Putamen (tissue), 1 donor: ENCODE data around the gene CDK5RAP2.

Source experiments
- DNase-seq: peaks from one replicate; pipeline ENCODE4 v3.0.0-alpha.2; 2016; ENCODE audit warnings: low spot score

Gene CDK5RAP2

DNA sequence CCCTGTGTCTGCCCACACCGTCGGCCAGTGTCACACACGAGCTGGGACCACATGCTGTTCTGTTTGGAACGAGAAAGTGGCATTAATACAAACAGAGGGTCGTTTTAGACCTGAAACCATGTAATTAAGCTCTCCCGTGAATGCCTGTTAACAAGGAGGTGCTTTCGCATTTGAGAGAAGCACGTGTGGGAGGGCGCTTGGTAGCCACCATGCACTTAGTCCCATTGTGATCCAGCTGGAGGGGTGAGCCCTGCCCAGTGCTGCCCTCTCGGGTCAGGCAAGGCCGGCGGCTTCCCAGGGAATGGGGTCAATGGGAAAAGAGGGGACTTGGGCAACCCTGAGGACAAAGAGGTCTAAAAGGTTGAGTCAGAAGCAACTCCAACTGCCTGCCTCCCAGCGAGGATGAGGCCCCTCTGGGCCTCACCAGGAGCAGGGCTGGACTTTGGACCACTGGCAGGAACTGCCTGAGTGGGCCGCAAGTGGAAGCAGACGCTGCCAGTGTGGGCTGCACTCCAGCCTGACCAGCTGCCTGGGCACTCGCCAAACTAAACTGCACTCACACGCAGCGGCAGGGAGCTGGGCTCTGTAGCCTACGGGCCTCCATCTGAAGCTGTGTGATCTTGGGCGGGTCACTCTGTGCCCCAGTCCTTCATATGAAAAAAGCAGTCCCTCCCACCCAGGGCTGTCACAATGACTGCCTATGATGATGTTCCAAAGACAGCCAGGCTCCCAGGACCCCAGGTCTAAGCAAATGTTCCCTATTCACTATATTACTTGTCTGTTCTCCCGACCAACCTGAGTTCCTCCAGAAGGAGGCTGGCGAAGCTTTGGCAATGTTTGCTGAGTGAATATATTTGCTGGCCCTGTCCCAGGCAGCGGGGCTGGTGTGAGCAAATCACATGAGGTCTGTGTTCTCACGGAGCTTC is 195.7 kb downstream of the CDK5RAP2 start:
- DNase-seq: no peak

- no peak for DNase-seq
Observed at GRCh38 chr9:120383611-120383998, 196.4 kb downstream of the CDK5RAP2 start.

DNA sequence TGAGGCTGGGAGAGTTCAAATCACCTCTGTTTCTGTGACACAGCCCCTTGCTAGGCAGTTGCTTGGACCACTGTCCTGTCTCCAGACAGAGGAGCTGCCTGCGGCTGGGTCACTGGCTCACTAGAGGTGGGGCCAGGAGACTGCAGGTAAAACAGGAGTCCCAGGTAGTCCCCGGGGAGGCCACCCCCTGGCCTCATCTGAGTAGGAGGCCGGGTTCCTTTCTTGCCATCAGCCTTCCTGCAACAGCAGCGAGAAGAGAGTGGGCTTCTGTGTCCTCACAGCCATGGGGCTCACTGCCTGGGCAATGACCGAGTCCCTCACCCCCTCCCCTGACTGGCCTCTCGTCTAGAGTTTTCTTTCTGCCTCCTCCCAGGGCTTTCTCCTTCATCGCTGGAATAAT is 197.5 kb downstream of the CDK5RAP2 start:
- DNase-seq: no peak

- no peak for DNase-seq
Observed at GRCh38 chr9:120381839-120382238, 198.1 kb downstream of the CDK5RAP2 start.

GRCh38 chr9:120379611-120380010 is 200.4 kb downstream of the CDK5RAP2 start:
- DNase-seq: no peak

- DNase-seq: no peak
Observed at GRCh38 chr9:120378680-120379079, 201.3 kb downstream of the CDK5RAP2 start.

DNA sequence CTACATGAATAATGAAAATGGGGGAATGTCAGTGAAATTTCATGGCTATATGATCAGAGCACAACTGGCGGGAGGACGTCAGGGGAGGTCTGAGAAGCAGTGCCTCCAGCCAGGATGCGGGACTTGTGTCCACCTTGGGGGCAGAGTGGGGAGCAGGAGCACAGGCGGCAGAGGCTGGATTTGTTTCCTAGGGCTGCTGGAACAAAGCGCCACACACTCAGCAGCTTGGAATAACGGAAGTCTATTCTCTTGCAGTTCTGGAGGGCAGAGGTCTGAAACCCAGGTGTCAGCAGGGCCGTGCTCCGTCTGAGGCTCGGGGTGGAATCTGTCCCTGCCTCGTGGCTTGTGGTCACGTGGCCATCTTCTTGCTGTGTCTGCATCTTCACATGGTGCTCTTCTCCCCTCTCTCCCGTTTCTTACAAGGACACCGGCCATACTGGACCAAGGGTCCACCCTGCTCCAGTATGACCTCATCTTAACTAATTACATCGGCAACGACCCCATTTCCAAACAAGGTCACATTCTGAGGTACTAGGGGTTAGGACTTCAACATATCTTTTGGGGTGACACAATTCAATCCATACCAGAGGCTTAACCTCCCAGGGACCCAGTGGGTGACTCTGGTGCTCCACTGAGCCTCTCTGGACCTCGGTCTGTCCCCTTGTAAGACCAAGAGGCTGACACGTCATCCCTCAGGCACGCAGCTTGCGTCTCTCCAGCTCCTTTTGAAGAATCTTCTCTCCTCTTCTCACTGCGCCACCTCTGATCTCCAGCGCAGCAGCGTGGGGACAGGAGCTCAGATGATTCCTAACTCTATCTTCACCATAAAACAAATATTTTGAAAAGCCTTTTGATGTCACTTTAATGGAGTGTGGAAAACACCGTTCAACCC is 202.5 kb downstream of the CDK5RAP2 start:
- DNase-seq: no peak

- no peak for DNase-seq
Observed at GRCh38 chr9:120376101-120376500, 203.9 kb downstream of the CDK5RAP2 start.

DNA sequence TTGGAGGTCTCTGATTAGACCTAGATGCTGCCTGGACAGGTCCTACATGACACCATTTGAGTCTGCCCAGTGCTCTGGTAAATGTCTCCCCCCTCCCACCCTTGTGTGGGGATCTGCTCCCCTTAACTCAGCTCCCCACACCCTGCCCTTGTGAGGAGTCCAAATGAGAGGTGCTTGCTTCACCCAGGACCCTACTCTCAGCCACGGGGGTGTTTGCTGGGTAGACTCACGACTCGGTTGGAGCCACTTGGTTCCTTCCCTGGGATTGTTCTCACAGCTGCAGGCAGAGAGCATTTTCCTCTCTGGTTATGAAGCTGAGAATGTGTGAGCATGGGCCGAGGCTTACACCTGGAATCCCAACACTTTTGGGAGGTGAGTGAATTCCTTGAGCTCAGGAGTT is 204.7 kb downstream of the CDK5RAP2 start:
- no peak for DNase-seq

DNA sequence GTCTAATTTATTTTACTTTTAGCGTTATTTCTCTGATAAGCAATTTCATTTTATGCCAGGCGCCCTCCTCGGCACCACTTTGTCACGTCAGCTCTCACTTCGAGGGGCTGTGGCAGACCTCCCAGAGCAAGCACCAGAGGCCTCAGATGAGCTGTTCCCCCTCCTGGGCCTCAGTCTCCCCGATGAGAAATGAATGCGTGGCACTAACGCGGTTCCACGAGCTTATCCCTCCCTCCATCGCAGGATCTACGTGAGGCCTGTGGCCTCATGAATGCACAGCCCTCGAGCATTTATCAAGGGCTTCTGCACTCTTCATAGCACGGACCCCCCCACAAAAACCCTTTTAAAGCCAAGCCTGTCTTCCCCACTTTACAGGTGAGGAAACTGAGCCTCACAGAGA is 205.2 kb downstream of the CDK5RAP2 start:
- DNase-seq: no peak

DNA sequence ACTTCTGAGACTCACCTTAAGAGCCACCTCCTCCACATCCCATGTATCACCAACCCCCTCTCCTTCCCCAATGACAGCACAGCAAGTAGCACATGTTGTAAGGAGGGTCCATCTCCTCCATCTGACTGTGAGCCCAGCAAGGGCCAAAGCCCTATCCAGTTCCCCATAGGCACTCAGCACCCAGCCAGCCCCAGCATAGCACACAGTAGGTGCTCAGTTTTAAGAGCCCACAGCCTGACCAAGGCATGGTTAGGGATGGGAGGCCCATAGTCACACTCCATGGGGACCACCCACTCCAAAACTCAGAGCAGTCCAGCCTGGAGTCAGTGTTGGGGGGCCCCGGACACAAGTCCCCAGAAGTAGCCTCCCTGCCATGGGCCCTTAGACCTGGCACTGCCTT is 205.7 kb downstream of the CDK5RAP2 start:
- no peak for DNase-seq

- DNase-seq: no peak
Observed at GRCh38 chr9:120372040-120372439, 207.9 kb downstream of the CDK5RAP2 start.

DNA sequence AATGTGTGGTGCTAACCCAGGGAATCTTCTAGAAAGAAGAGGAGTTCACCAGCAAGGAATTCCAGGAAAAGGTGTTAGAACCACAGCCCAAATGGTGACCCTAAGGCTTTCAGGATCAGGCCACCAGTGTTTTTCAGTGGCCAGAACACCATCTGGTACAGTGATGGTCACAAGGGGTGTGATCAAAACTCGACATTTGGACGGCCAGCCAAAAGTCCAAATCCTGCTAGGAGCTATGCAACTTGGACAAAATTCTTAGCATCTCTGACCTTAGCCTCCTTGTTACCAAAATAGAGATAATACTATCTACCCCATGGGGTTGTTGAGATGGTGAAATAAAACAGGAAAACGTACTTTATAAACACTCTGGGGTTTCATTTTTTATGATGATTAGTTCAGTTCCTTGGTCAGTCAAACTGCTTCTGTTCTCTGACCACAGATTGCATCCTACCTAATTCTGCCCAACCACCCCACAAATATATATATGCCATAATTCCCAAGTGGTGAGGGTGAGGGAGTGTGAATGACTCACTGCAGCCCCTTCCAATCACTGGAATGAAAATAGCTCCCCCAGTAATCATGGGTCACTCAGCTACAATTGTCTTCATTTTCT is 210.3 kb downstream of the CDK5RAP2 start:
- no peak for DNase-seq

DNA sequence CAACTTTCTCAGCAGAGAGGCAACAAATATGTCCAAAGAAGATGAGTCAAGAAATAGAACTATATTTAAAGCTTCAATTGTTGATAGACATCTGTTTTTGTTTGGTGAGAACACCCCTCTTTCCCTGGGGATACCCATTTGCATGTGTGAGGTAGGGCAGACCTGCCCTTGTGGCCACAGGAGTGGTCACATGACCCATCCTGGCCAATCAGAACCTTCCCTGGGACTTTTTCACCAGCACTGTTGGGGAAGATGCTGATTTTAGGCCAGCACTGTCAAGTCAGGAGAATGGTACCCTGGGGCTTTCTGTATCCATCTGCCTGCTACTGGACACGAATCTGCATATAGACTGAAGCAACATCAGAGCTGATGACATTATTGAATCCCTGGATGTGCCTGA is 211.2 kb downstream of the CDK5RAP2 start:
- no peak for DNase-seq

- DNase-seq: no peak
Observed at GRCh38 chr9:120366644-120367019, 213.3 kb downstream of the CDK5RAP2 start.

DNA sequence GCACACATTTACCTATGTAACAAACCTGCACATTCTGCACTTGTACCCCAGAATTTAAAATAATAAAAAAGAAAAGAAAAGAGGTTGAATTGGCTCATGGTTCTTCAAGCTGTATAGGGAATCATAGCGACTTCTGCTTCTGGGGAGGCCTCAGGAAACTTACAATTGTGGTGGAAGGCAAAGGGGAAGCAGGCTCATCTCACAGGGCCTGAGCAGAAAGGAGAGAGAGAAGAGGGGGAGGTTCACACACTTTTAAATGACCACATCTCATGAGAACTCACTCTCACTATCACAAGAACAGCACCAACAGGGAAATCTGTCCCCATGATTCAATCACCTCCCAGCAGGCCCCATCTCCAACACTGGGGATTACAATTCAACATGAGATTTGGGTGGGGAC is 214.6 kb downstream of the CDK5RAP2 start:
- DNase-seq: no peak

GRCh38 chr9:120363697-120364096 is 216.3 kb downstream of the CDK5RAP2 start:
- no peak for DNase-seq

GRCh38 chr9:120362446-120362845 is 217.5 kb downstream of the CDK5RAP2 start:
- DNase-seq: no peak

GRCh38 chr9:120361551-120361950 is 218.4 kb downstream of the CDK5RAP2 start:
- no peak for DNase-seq

- DNase-seq: no peak
Observed at GRCh38 chr9:120360510-120360909, 219.5 kb downstream of the CDK5RAP2 start.

DNA sequence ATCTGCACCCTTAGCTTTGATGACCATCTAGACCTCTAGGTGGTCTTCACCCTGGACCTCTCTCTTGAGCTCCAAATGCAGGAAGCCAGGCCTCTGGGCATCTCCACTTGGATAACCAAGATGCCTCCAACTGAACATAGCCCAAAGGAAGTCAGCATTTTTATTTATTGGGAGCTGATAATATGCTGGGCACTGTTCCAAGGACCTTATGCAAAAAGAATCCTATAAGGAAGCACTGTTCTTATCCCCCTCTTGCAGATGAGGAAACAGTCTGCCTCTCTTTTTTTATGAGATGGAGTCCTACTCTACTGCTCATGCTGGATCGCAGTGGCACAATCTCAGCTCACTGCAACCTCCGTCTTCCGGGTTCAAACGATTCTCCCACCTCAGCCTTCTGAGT is 219.9 kb downstream of the CDK5RAP2 start:
- DNase-seq: no peak

GRCh38 chr9:120358877-120359276 is 221.1 kb downstream of the CDK5RAP2 start:
- DNase-seq: no peak

GRCh38 chr9:120353506-120353905 is 226.5 kb downstream of the CDK5RAP2 start:
- no peak for DNase-seq
